ENCODE measurements around the gene SLC17A9. TPM values are rescaled to one million over a fixed set of nuclear protein-coding genes. Genes with fewer than 3 reads are reported as not detected.

SLC17A9 gene
- total and polyA plus RNA-seq, 2 of the 8 experiments (the other 6 are each of a cell fraction or from before 2014, with no cell fraction given) = 23.5 to 35.2 TPM

GRCh38 chr20:62942456-62942855, 10.1 kb upstream of the SLC17A9 start:
- Histone ChIP-seq H3K14ac (ENCODE audit: insufficient read length) (no peak overlapping the region), H3K18ac (ENCODE audit: extremely low read depth, low read length) (no peak overlapping the region), H4K20me1 (replicated peaks in 1 of 2; ENCODE audit: control insufficient read depth in 1 of 2, insufficient read depth in 2 of 2, low read length in 2 of 2) (peaks cover 15 to 25% of the 10 kb centered on the region in 2 experiments), H3K27me3 (replicated peaks in 1 of 4; ENCODE audit: control insufficient read depth in 3 of 4, extremely low read depth in 1 of 4, insufficient read depth in 3 of 4, low read length in 3 of 4) (no peaks in the 10 kb centered on the region), H4K8ac (ENCODE audit: extremely low read depth, insufficient read depth, low read length) (no peak overlapping the region; the same call in 1 of the 2 replicates), H3K56ac (replicated peaks; ENCODE audit: insufficient read length, low read depth, low read length) (no peak overlapping the region), H2BK20ac (ENCODE audit: low read length) (no peak overlapping the region), H2AK5ac (ENCODE audit: low read depth, low read length) (no peak overlapping the region), H3K36me3 (ENCODE audit: control insufficient read depth in 2 of 4, insufficient read depth in 4 of 4, low read length in 3 of 4) (peaks cover 26 to 56% (median 44%) of the 10 kb centered on the region in 4 experiments), H3K23ac (ENCODE audit: insufficient read length) (no peak overlapping the region), H4K91ac (replicated peaks; ENCODE audit: insufficient read length, low read length) (no peak overlapping the region), H3K79me1 (ENCODE audit: low read depth, low read length) (peaks cover 3% of the 10 kb centered on the region), H3K9ac (replicated peaks in 1 of 4; ENCODE audit: extremely low read depth in 1 of 4, low read depth in 3 of 4, low read length in 3 of 4) (no peak overlapping the region), H2BK12ac (ENCODE audit: low read depth, low read length) (no peak overlapping the region), H4K5ac (ENCODE audit: insufficient read length, low read depth, low read length) (no peak overlapping the region), H3K27ac (ENCODE audit: low read depth, low read length) (no peak overlapping the region), H2AFZ (ENCODE audit: low read length) (no peak overlapping the region), H3K4me3 (ENCODE audit: extremely low read depth in 1 of 4, insufficient read depth in 2 of 4, low read depth in 3 of 4, low read length in 4 of 4) (no peak overlapping the region), H3K4ac (replicated peaks; ENCODE audit: insufficient read length, low read depth, low read length) (no peak overlapping the region), H3K4me2 (ENCODE audit: insufficient read depth in 1 of 2, low read depth in 2 of 2, low read length in 2 of 2) (no peak overlapping the region), H2BK120ac (replicated peaks; ENCODE audit: low read depth, low read length) (no peak overlapping the region), H2BK5ac (ENCODE audit: low read depth, low read length) (no peak overlapping the region), H3K23me2 (ENCODE audit: low read depth, low read length) (peaks cover 6% of the 10 kb centered on the region; the same call in 1 of the 2 replicates), H3K4me1 (replicated peaks in 1 of 4; ENCODE audit: control insufficient read depth in 3 of 4, insufficient read depth in 4 of 4, low read length in 3 of 4) (peaks cover 0 to 6% (median under 1%) of the 10 kb centered on the region in 4 experiments; a peak in 3 of 7 replicates), H3K9me3 (ENCODE audit: insufficient read depth in 2 of 2, low read depth in 1 of 2, low read length in 1 of 2) (no peaks in the 10 kb centered on the region), H2BK15ac (ENCODE audit: low read length) (no peak overlapping the region), H3K79me2 (ENCODE audit: control insufficient read depth in 1 of 2, insufficient read depth in 2 of 2, low read length in 2 of 2) (peaks cover 28 to 75% of the 10 kb centered on the region in 2 experiments)
- ChIA-PET CTCF (ENCODE audit: partially characterized antibody) (no interaction called here), POLR2A (ENCODE audit: partially characterized antibody) (interaction anchor here (1.4 to 19.4 kb wide), 2 partner anchors 8 to 22 kb away, joined by 6 to 363 read pairs; partner anchors contain the start of gene DIDO1)
- no peak for TF ChIP-seq TBP (IDR thresholded peaks at IDR 0.05; ENCODE audit: low read depth, low read length)
- no peak for TF ChIP-seq SP4 (IDR thresholded peaks at IDR 0.05; ENCODE audit: low read length)
- TF ChIP-seq POLR2A (IDR thresholded peaks at IDR 0.05; ENCODE audit: control extremely low read depth in 1 of 2, low read depth in 2 of 2, low read length in 2 of 2) = no peak
- TF ChIP-seq FOSL1 (IDR thresholded peaks at IDR 0.05; ENCODE audit: insufficient read depth, low read depth, low read length) = no peak
- TF ChIP-seq NRF1 (IDR thresholded peaks at IDR 0.05; ENCODE audit: low read depth, low read length) = no peak
- TF ChIP-seq CHD2 (IDR thresholded peaks at IDR 0.05; ENCODE audit: low read length) = no peak
- no peak for TF ChIP-seq MAFK (IDR thresholded peaks at IDR 0.05; ENCODE audit: low read depth, low read length)
- TF ChIP-seq, protein P1, sequence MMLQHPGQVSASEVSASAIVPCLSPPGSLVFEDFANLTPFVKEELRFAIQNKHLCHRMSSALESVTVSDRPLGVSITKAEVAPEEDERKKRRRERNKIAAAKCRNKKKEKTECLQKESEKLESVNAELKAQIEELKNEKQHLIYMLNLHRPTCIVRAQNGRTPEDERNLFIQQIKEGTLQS (IDR thresholded peaks at IDR 0.05; ENCODE audit: insufficient read depth, low read depth, low read length) = no peak
- TF ChIP-seq RBBP5 (IDR thresholded peaks at IDR 0.05; ENCODE audit: borderline replicate concordance, low read depth, low read length) = no peak
- TF ChIP-seq EGR1 (IDR thresholded peaks at IDR 0.05; ENCODE audit: borderline replicate concordance, low read depth, low read length) = no peak
- no peak for TF ChIP-seq JUN (IDR thresholded peaks at IDR 0.05; ENCODE audit: low read depth, low read length)
- DNase-seq (ENCODE audit: low read depth in 1 of 2, low spot score in 2 of 2) = no peak
- 91% methylated on average over 2 of the region's 2 CpGs; no CpG with 5 or more reads in 1 of the 2 experiments for WGBS, 2 experiments (ENCODE audit: extremely low coverage in 1 of 2, insufficient coverage in 1 of 2, insufficient read length in 1 of 2, insufficient replicate concordance in 2 of 2, low coverage in 1 of 2, low lambda C conversion rate in 2 of 2, missing lambda C conversion rate in 1 of 2)
- no peak for FAIRE-seq

Data from H1 (cell line).